Measurements from ENCODE around the gene GAGE10.
"Not testable (repeated sequence)": the region's sequence is repeated elsewhere in the genome, so short reads cannot be mapped to it uniquely, and the experiment has no call there.

Gene GAGE10

GRCh38 chrX:49308604-49309269 lies 5.3 kb downstream of the GAGE10 start:
- no peaks in the 10 kb centered on the region for H3K4me1 ChIP-seq
- no peak overlapping the region for H3K4me3 ChIP-seq (ENCODE audit: low read depth, low read length)
- no peaks in the 10 kb centered on the region for H3K9me3 ChIP-seq
- TF ChIP-seq, protein P1, sequence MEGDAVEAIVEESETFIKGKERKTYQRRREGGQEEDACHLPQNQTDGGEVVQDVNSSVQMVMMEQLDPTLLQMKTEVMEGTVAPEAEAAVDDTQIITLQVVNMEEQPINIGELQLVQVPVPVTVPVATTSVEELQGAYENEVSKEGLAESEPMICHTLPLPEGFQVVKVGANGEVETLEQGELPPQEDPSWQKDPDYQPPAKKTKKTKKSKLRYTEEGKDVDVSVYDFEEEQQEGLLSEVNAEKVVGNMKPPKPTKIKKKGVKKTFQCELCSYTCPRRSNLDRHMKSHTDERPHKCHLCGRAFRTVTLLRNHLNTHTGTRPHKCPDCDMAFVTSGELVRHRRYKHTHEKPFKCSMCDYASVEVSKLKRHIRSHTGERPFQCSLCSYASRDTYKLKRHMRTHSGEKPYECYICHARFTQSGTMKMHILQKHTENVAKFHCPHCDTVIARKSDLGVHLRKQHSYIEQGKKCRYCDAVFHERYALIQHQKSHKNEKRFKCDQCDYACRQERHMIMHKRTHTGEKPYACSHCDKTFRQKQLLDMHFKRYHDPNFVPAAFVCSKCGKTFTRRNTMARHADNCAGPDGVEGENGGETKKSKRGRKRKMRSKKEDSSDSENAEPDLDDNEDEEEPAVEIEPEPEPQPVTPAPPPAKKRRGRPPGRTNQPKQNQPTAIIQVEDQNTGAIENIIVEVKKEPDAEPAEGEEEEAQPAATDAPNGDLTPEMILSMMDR (IDR thresholded peaks at IDR 0.05; ENCODE audit: low read depth, low read length): no peak
- no peaks in the 10 kb centered on the region for H3K27me3 ChIP-seq
- H3K36me3 ChIP-seq: no peaks in the 10 kb centered on the region
- DNase-seq: no peak

GRCh38 chrX:49309401-49309981 lies 6.0 kb downstream of the GAGE10 start:
- TF ChIP-seq, protein P1 (IDR thresholded peaks at IDR 0.05; ENCODE audit: low read depth, low read length): no peak
- no peaks in the 10 kb centered on the region for H3K4me1 ChIP-seq
- no peaks in the 10 kb centered on the region for H3K9me3 ChIP-seq
- no peaks in the 10 kb centered on the region for H3K36me3 ChIP-seq
- H3K4me3 ChIP-seq (ENCODE audit: low read depth, low read length): no peak overlapping the region
- no peaks in the 10 kb centered on the region for H3K27me3 ChIP-seq
- no peak for DNase-seq

DNA sequence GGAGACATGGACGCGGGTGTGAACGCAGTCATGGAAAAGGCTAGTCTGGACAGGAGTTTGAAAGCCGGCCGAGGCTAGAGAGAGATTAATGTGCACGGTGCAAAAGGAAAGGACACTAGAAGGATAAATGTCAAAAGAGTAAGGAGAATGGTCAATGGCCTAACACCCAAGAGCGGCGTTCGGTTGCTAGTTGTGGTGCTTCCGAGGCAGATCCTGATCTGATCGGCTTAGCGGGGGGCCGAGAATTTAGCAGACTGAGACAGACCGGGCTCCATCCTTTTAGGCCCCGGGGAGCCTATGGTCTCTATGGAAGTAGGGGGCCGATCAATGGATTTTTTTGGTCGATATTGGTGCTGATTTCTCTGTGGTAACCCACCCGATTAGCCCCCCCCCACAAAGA lies 6.9 kb downstream of the GAGE10 start:
- TF ChIP-seq, protein P1 (IDR thresholded peaks at IDR 0.05; ENCODE audit: low read depth, low read length): no peak
- Histone ChIP-seq H3K36me3 (no peaks in the 10 kb centered on the region), H3K4me1 (no peaks in the 10 kb centered on the region), H3K9me3 (no peaks in the 10 kb centered on the region), H3K27me3 (no peaks in the 10 kb centered on the region), H3K4me3 (ENCODE audit: low read depth, low read length) (no peak overlapping the region)
- no peak for DNase-seq

DNA sequence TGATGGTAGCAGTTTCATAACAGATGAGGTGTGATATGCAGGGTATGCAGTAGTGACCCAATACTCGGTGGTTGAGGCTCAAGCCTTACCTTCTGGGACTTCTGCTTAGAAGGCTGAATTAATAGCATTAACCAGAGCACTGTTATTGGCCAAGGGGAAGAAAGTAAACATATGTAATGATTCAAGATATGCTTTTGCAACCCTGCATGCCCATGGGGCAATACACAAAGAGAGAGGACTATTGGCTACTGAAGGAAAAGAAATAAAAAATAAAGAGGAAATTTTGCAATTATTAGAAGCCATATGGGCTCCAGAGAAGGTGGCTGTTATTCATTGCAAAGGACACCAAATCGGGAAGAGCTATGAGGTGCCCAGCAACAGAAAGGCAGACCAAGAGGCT lies 8.7 kb downstream of the GAGE10 start:
- no peak overlapping the region for H3K4me3 ChIP-seq (ENCODE audit: low read depth, low read length)
- H3K4me1 ChIP-seq: no peaks in the 10 kb centered on the region
- no peak for DNase-seq
- TF ChIP-seq, protein P1 (IDR thresholded peaks at IDR 0.05; ENCODE audit: low read depth, low read length): no peak
- H3K36me3 ChIP-seq: no peaks in the 10 kb centered on the region
- H3K27me3 ChIP-seq: no peaks in the 10 kb centered on the region
- no peaks in the 10 kb centered on the region for H3K9me3 ChIP-seq

DNA sequence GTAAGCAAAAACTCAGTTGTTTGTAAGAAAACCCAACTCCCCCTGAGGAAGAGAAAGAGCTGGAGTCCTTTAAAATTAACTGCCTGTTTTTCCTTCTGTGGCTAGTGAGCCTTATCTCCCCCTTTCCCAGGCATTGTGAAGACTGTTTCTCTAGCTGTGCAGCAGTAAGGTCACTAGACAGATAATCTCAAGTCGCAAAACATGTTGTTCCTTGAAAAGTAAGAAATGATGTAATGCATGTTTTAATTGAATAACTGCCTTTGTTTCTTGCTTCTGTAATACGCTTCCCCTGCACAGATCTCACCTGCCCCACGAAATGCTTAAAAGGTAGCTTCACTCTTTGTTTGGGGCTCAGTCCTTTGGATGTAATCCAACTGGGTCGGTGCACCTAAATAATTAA lies 12.6 kb downstream of the GAGE10 start:
- no peaks in the 10 kb centered on the region for H3K9me3 ChIP-seq
- H3K27me3 ChIP-seq: no peaks in the 10 kb centered on the region
- H3K4me3 ChIP-seq (ENCODE audit: low read depth, low read length): no peak overlapping the region
- TF ChIP-seq, protein P1 (IDR thresholded peaks at IDR 0.05; ENCODE audit: low read depth, low read length): no peak
- H3K36me3 ChIP-seq: no peaks in the 10 kb centered on the region
- no peak for DNase-seq
- H3K4me1 ChIP-seq: no peaks in the 10 kb centered on the region

DNA sequence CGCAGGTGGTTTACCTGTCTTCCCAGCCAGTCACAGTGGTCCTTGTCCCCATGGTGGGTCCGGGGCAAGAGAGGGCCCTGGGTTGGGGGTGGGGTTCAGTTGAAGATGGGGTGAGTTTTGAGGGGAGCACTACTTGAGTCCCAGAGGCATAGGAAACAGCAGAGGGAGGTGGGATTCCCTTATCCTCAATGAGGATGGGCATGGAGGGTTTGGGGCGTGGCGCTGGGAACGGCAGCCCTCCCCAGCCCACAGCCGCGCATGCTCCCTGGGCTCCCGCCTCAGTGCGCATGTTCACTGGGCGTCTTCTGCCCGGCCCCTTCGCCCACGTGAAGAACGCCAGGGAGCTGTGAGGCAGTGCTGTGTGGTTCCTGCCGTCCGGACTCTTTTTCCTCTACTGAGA lies 18.3 kb downstream of the GAGE10 start, which contains the start of gene GAGE12J:
GAGE12J (plus strand) TSS at position 301 of the 400 bp plus-strand sequence. CDS start 1,157 bp downstream, outside the sequence.
- H3K4me3 ChIP-seq (ENCODE audit: low read depth, low read length); H3K4me1 ChIP-seq; H3K36me3 ChIP-seq; DNase-seq; H3K9me3 ChIP-seq; H3K27me3 ChIP-seq: not testable (repeated sequence)

GRCh38 chrX:49322266-49322665 lies 18.8 kb downstream of the GAGE10 start:
- H3K4me3 ChIP-seq (ENCODE audit: low read depth, low read length); H3K36me3 ChIP-seq; H3K27me3 ChIP-seq; DNase-seq; H3K4me1 ChIP-seq; H3K9me3 ChIP-seq: not testable (repeated sequence)

DNA sequence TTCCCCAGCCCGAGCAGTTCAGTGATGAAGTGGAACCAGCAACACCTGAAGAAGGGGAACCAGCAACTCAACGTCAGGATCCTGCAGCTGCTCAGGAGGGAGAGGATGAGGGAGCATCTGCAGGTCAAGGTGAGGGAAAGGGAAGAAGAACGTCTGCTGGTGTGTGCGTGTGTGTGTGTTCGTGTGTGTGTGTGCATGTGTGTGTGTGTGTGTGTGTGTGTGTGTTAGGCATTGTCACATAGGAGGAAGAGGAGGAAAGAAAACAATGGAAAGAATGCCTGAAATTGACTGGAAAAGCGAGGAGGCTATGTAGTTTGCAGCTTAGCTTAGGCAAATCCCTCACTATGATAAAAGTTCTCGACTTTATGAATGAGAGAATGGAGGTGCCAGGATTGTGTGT lies 20.3 kb downstream of the GAGE10 start:
- H3K27me3 ChIP-seq; DNase-seq; H3K4me1 ChIP-seq; H3K9me3 ChIP-seq; H3K4me3 ChIP-seq (ENCODE audit: low read depth, low read length); H3K36me3 ChIP-seq: not testable (repeated sequence)

DNA sequence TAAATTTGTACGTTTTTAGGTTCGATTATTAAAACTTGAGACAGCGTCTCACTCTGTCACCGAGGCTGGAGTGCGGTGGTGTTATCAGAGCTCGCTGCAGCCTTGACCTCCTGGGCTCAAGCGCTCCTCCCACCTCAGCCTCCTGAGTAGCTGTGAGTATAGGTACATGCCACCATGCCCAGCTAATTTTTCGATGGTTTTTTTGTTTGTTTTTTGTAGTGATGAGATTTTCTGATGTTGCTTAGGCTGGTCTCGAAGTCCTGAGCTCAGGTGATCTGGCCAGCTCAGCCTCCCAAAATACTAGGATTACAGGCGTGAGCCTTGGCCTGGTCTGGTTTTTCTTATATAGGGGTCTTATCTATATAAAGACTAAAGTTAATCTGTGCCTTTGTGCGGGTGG lies 27.0 kb downstream of the GAGE10 start:
- not testable (repeated sequence) for H3K4me3 ChIP-seq (ENCODE audit: low read depth, low read length); H3K27me3 ChIP-seq; H3K36me3 ChIP-seq; H3K4me1 ChIP-seq; H3K9me3 ChIP-seq; DNase-seq

- DNase-seq; H3K4me3 ChIP-seq (ENCODE audit: low read depth, low read length); H3K4me1 ChIP-seq; H3K9me3 ChIP-seq; H3K27me3 ChIP-seq; H3K36me3 ChIP-seq: not testable (repeated sequence)
These were observed 27.8 kb downstream of the GAGE10 start, which contains the start of gene GAGE13 for GRCh38 chrX:49331282-49331681. Gene GAGE13, plus strand, starts transcription at chrX:49331582. Its CDS starts 1,156 bp downstream, at chrX:49332738.

Data from BE2C (cell line).